IMR-90 (cell line): Measurements from ENCODE around the gene ATG10. TPM values are rescaled to one million over a fixed set of nuclear protein-coding genes. Genes with fewer than 3 reads are reported as not detected.

Experiments used
- ATAC-seq: fragments of 200-7000 bp; cut with Tn5 transposase; 2 replicates; pipeline ENCODE4 v1.9.1; 2020; ENCODE audit warnings: low read depth, mild to moderate bottlenecking, moderate library complexity
- BruUV-seq: library from RNA; stranded (reverse); fragments of 400-500 nt; replicated peaks from 2 replicates; lab custom pipeline; 2021; lab: Mats Ljungman, UMichigan
- CTCF ChIA-PET: fragments of 300-600 bp; formaldehyde crosslinking; extraction: SDS; loops from one replicate; lab custom pipeline; 2021; ENCODE audit warnings: antibody characterized with exemption; lab: Yijun Ruan, JAX
- POLR2A ChIA-PET: fragments of 300-600 bp; sonication (Branson Sonifier 250); formaldehyde crosslinking; loops from one replicate; lab custom pipeline; 2022; ENCODE audit warnings: antibody characterized with exemption; ENCODE audit not compliant: unreplicated experiment; lab: Charles Lee
- DNase-seq: peaks from one replicate; pipeline ENCODE4 v3.0.0; 2013
- H2AFZ ChIP-seq: replicated peaks from 2 replicates; pipeline ENCODE3; 2013; ENCODE audit warnings: low read length, mild to moderate bottlenecking; ENCODE audit not compliant: poor library complexity
- H2AK5ac ChIP-seq: 2 replicates; pipeline ENCODE4 v1.6.1; 2013; ENCODE audit warnings: low read depth, low read length, inconsistent platforms
- H2AK9ac ChIP-seq: replicated peaks from 2 replicates; pipeline ENCODE3; 2013; ENCODE audit warnings: mild to moderate bottlenecking, low read depth, low read length, moderate library complexity; ENCODE audit not compliant: poor library complexity
- H2BK120ac ChIP-seq: 2 replicates; pipeline ENCODE4 v1.6.1; 2013; ENCODE audit warnings: low read depth, low read length, inconsistent platforms
- H2BK15ac ChIP-seq: 3 replicates; pipeline ENCODE4 v1.6.1; 2013; ENCODE audit warnings: low read depth, low read length, inconsistent platforms
- H2BK20ac ChIP-seq: 2 replicates; pipeline ENCODE4 v1.6.1; 2013; ENCODE audit warnings: low read depth, mild to moderate bottlenecking, inconsistent platforms, low read length, moderate library complexity
- H2BK5ac ChIP-seq: 2 replicates; pipeline ENCODE4 v1.6.1; 2013; ENCODE audit warnings: mild to moderate bottlenecking, low read depth, low read length, inconsistent platforms; ENCODE audit not compliant: poor library complexity, severe bottlenecking
- H3K14ac ChIP-seq: replicated peaks from 2 replicates; pipeline ENCODE4 v1.6.1; 2013; ENCODE audit warnings: low read depth, low read length, inconsistent platforms
- H3K18ac ChIP-seq: 2 replicates; pipeline ENCODE4 v1.6.1; 2013; ENCODE audit warnings: low read depth, low read length, control low read depth
- H3K23ac ChIP-seq: 2 replicates; pipeline ENCODE4 v1.6.1; 2013; ENCODE audit warnings: low read depth, low read length, inconsistent platforms
- H3K27ac ChIP-seq: 2 replicates; pipeline ENCODE4 v1.5.1; 2013; ENCODE audit warnings: mild to moderate bottlenecking, control low read depth, low read length; ENCODE audit not compliant: insufficient read depth
- H3K27me3 ChIP-seq: 2 replicates; pipeline ENCODE4 v1.6.1; 2013; ENCODE audit warnings: low read length; ENCODE audit not compliant: control insufficient read depth, insufficient read depth
- H3K36me3 ChIP-seq: 2 replicates; pipeline ENCODE4 v1.6.1; 2013; ENCODE audit warnings: low read length, mixed read lengths; ENCODE audit not compliant: control insufficient read depth, insufficient read depth
- H3K4ac ChIP-seq: 2 replicates; pipeline ENCODE4 v1.6.1; 2013; ENCODE audit warnings: low read depth, low read length, inconsistent platforms
- H3K4me1 ChIP-seq: 2 replicates; pipeline ENCODE4 v1.6.1; 2013; ENCODE audit warnings: low read length, mixed read lengths; ENCODE audit not compliant: control insufficient read depth, insufficient read depth
- H3K4me2 ChIP-seq: 2 replicates; pipeline ENCODE4 v1.6.1; 2013; ENCODE audit warnings: low read depth, mild to moderate bottlenecking, control low read depth, low read length, moderate library complexity
- H3K4me3 ChIP-seq: 2 replicates; pipeline ENCODE4 v1.5.1; 2013; ENCODE audit warnings: low read depth, mild to moderate bottlenecking, control low read depth, low read length, moderate library complexity; ENCODE audit not compliant: insufficient read depth
- H3K56ac ChIP-seq: 2 replicates; pipeline ENCODE4 v1.6.1; 2013; ENCODE audit warnings: low read length, inconsistent platforms; ENCODE audit not compliant: insufficient read depth; ENCODE audit errors: extremely low read depth
- H3K79me1 ChIP-seq, 2 experiments: 2 replicates each; pipeline ENCODE4 v1.6.1; 2013; ENCODE audit warnings: low read length in 2 of 2, inconsistent platforms in 1 of 2, low read depth in 1 of 2
- H3K9ac ChIP-seq: 2 replicates; pipeline ENCODE4 v1.6.1; 2013; ENCODE audit warnings: low read depth, low read length, control low read depth
- H3K9me1 ChIP-seq: 2 replicates; pipeline ENCODE4 v1.6.1; 2013; ENCODE audit warnings: low read length, inconsistent platforms; ENCODE audit not compliant: insufficient read depth
- H3K9me3 ChIP-seq: 2 replicates; pipeline ENCODE4 v1.6.1; 2013; ENCODE audit warnings: low read length; ENCODE audit not compliant: control insufficient read depth, insufficient read depth
- H4K20me1 ChIP-seq: 2 replicates; pipeline ENCODE4 v1.6.1; 2013; ENCODE audit warnings: low read length, inconsistent platforms; ENCODE audit not compliant: insufficient read depth
- H4K5ac ChIP-seq: 2 replicates; pipeline ENCODE4 v1.6.1; 2013; ENCODE audit warnings: mild to moderate bottlenecking, low read depth, low read length, control low read depth
- H4K8ac ChIP-seq, 2 experiments: 2 replicates each; pipeline ENCODE4 v1.6.1; 2013; ENCODE audit warnings: low read depth in 2 of 2, low read length in 2 of 2, control low read depth in 1 of 2, inconsistent platforms in 1 of 2
- H4K91ac ChIP-seq: 2 replicates; pipeline ENCODE4 v1.6.1; 2013; ENCODE audit warnings: low read depth, low read length, inconsistent platforms; ENCODE audit not compliant: insufficient read depth
- CEBPB ChIP-seq: IDR thresholded peaks from 2 replicates; pipeline ENCODE4 v1.6.1; 2012; ENCODE audit warnings: low read depth, low read length, improper control_type of control experiment
- RCOR1 ChIP-seq: IDR thresholded peaks from 2 replicates; pipeline ENCODE4 v1.6.1; 2012; ENCODE audit warnings: mild to moderate bottlenecking, low read length, improper control_type of control experiment; ENCODE audit not compliant: insufficient replicate concordance
- WGBS, 2 experiments: methylation state at CpG; one replicate each; pipeline versions ENCODE4 v1.1.5 to v1.1.7; 2013; ENCODE audit warnings: missing lambda C conversion rate in 2 of 2; ENCODE audit not compliant: insufficient read length in 1 of 2; ENCODE audit errors: extremely low coverage in 2 of 2; 5-methylcytosine and 5-hydroxymethylcytosine counted together
- dilution Hi-C: fragments of 300-500 bp; cut with HindIII; formaldehyde crosslinking; loops from one replicate; pipeline ENCODE4 v1.14.3; 2018; ENCODE audit warnings: low sequenced_read_pairs; ENCODE audit not compliant: unreplicated experiment
- in situ Hi-C: fragments of 300-500 bp; cut with MboI; formaldehyde crosslinking; loops from 3 replicates; pipeline ENCODE4 v1.14.3; 2019; ENCODE audit warnings: low sequenced_read_pairs, inconsistent platforms, mixed read lengths
- intact Hi-C: fragments of 100-400 bp; cut with micrococcal nuclease; formaldehyde crosslinking; loops from 2 replicates; pipeline ENCODE4 v1.10.0; 2022
- polyA plus RNA-seq, 3 experiments: library from polyadenylated mRNA; depleted of rRNA; stranded (reverse); fragments of >200 nt; gene quantifications; 2 replicates each; pipeline ENCODE4 v1.2.3, GENCODE V29; 2012; ENCODE audit warnings: low replicate concordance in 1 of 3
- total RNA-seq: library from RNA; depleted of rRNA; stranded (reverse); fragments of >200 nt; gene quantifications from 2 replicates; pipeline ENCODE4 v1.2.3, GENCODE V29; 2012

Gene ATG10
- total and polyA plus RNA-seq, 2 of the 4 experiments (the other 2 are of a cell fraction), result 3.4 to 8.1 TPM

GRCh38 chr5:82221020-82221419 is 249.2 kb downstream of the ATG10 start:
- Histone ChIP-seq H3K56ac (no peak overlapping the region), H2AK9ac (no peak overlapping the region), H4K5ac (no peak overlapping the region), H3K4me2 (no peak overlapping the region), H3K36me3 (no peaks in the 10 kb centered on the region), H3K79me1 (no peaks in the 10 kb centered on the region), H3K9ac (no peak overlapping the region), H3K27ac (no peak overlapping the region), H3K23ac (no peak overlapping the region), H2BK120ac (no peak overlapping the region), H3K18ac (no peak overlapping the region), H2BK5ac (no peak overlapping the region), H2BK15ac (no peak overlapping the region), H2BK20ac (no peak overlapping the region), H3K14ac (no peak overlapping the region), H4K8ac (no peak overlapping the region), H3K4me3 (no peak overlapping the region), H3K4me1 (peaks cover 2% of the 10 kb centered on the region; the same call in 1 of the 2 replicates), H2AK5ac (no peak overlapping the region), H2AFZ (no peak overlapping the region), H3K27me3 (no peaks in the 10 kb centered on the region), H3K9me1 (no peaks in the 10 kb centered on the region; the same call in 1 of the 2 replicates), H4K91ac (no peak overlapping the region), H4K20me1 (no peaks in the 10 kb centered on the region), H3K9me3 (no peaks in the 10 kb centered on the region), H3K4ac (no peak overlapping the region)
- no peak for ATAC-seq
- CTCF ChIA-PET, result no interaction called here
- no TSS peak for BruUV-seq
- dilution Hi-C loops (no loop called here), in situ Hi-C loops (no loop called here), intact Hi-C loops (no loop called here)
- WGBS, 2 experiments, result 100% methylated on average over 1 of the region's 2 CpGs; no CpG with 5 or more reads in 1 of the 2 experiments
- TF ChIP-seq RCOR1 (no peak), CEBPB (peak; percentile 58)
- no peak for DNase-seq
- POLR2A ChIA-PET, result no interaction called here
